Liver (tissue), 3 donors: ENCODE data around the gene RNU6-9.

Experiments
- ATF3 ChIP-seq: IDR thresholded peaks from 2 replicates; pipeline ENCODE4 v1.6.1; 2016; ENCODE audit warnings: antibody characterized with exemption
- CTCF ChIP-seq: fragments of 150-350 bp; IDR thresholded peaks from 2 replicates; pipeline ENCODE4 v1.5.1; 2017; ENCODE audit warnings: improper control_type of control experiment, low read depth, low read length; ENCODE audit not compliant: missing input control
- EGR1 ChIP-seq, 2 donors: IDR thresholded peaks; 2 replicates each; pipeline ENCODE4 v1.6.1; 2016 to 2018; ENCODE audit warnings: antibody characterized with exemption in 2 of 2, low read depth in 2 of 2
- FOXA1 ChIP-seq: IDR thresholded peaks from 2 replicates; pipeline ENCODE4 v1.6.1; 2016; ENCODE audit warnings: antibody characterized with exemption
- JUND ChIP-seq, 2 donors: IDR thresholded peaks; 2 replicates each; pipeline ENCODE4 v1.6.1; 2016; ENCODE audit warnings: antibody characterized with exemption in 2 of 2
- RAD21 ChIP-seq, 2 donors: IDR thresholded peaks; 2 replicates each; pipeline ENCODE4 v1.6.1; 2016; ENCODE audit warnings: antibody characterized with exemption in 2 of 2, mild to moderate bottlenecking in 2 of 2
- REST ChIP-seq: IDR thresholded peaks from 2 replicates; pipeline ENCODE4 v1.6.1; 2016; ENCODE audit warnings: antibody characterized with exemption, mild to moderate bottlenecking
- RXRA ChIP-seq, 2 donors: IDR thresholded peaks; 2 replicates each; pipeline ENCODE4 v1.6.1; 2017 to 2018; ENCODE audit warnings: antibody characterized with exemption in 2 of 2, mild to moderate bottlenecking in 1 of 2
- TAF1 ChIP-seq: conservative IDR thresholded peaks from 2 replicates; pipeline ENCODE4 v1.6.1; 2016; ENCODE audit warnings: antibody characterized with exemption, mild to moderate bottlenecking
- YY1 ChIP-seq: IDR thresholded peaks from 2 replicates; pipeline ENCODE4 v1.6.1; 2016; ENCODE audit warnings: antibody characterized with exemption, mild to moderate bottlenecking
- donor health status: healthy.
- donor health status: healthy.

GRCh38 chr19:898663-899062 lies 5.4 kb downstream of the RNU6-9 start:
- TF ChIP-seq CTCF (no peak), RXRA (IDR thresholded peaks at IDR 0.05) (no peak), TAF1 (no peak), JUND (IDR thresholded peaks at IDR 0.05) (no peak), ATF3 (no peak), YY1 (no peak), REST (no peak), RAD21 (IDR thresholded peaks at IDR 0.05) (no peak), FOXA1 (no peak), EGR1 (IDR thresholded peaks at IDR 0.05; ENCODE audit: low read depth in 2 of 2) (no peak)
